Gastroesophageal sphincter (tissue), 3 donors: ENCODE measurements around the gene ACTR3C.
"Not testable (repeated sequence)": the region's sequence is repeated elsewhere in the genome, so short reads cannot be mapped to it uniquely, and the experiment has no call there.

Experiments
- CTCF ChIP-seq, 4 experiments: fragments of 200-600 bp in 2 of 4; fragments of 450-650 bp in 2 of 4; sonication (generic) in 1 of 4; IDR thresholded peaks; one replicate each; pipeline ENCODE4 v1.5.1; 2017 to 2019; ENCODE audit warnings: antibody characterized with exemption in 4 of 4, mild to moderate bottlenecking in 2 of 4, moderate library complexity in 2 of 4
- EP300 ChIP-seq: sonication (generic); formaldehyde crosslinking; IDR thresholded peaks from one replicate; pipeline ENCODE4 v1.6.1; 2017; ENCODE audit warnings: antibody characterized with exemption, mild to moderate bottlenecking
- POLR2A ChIP-seq, 2 donors: fragments of 450-650 bp; IDR thresholded peaks; one replicate each; pipeline ENCODE4 v1.6.1; 2017; ENCODE audit warnings: antibody characterized with exemption in 2 of 2, mild to moderate bottlenecking in 2 of 2, moderate library complexity in 1 of 2

DNA sequence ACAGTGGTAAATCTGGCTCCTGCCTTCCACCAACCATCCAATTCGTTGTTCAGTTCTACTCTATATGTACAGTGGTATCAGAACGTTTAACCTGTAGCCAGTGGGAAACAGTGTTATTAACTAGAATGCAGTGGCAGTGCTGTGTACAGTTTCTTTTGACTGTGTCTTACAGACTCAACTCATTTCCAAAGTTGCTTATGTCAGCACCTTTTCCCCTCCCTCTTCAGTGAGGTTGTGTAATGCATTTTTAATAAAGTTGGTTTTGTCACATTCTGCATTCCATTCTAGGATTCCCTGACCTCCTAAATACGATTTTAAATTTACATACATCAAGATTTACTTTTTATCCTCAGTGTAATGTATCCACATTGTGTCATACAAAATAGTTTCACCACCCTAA is 97.9 kb downstream of the ACTR3C start:
- TF ChIP-seq CTCF (IDR thresholded peaks at IDR 0.05); POLR2A (IDR thresholded peaks at IDR 0.05); EP300: not testable (repeated sequence)
